ENCODE results near the gene ATP8B1.

Gene ATP8B1

GRCh38 chr18:57791911-57792310 is 11.2 kb downstream of the ATP8B1 start:
- DNase-seq, result no peak

- no peak for DNase-seq
Observed at GRCh38 chr18:57791192-57791591, 11.9 kb downstream of the ATP8B1 start.

- DNase-seq, result no peak
Observed at GRCh38 chr18:57790316-57790715, 12.8 kb downstream of the ATP8B1 start.

- no peak for DNase-seq
Observed at GRCh38 chr18:57789759-57790158, 13.4 kb downstream of the ATP8B1 start.

GRCh38 chr18:57789090-57789489 is 14.0 kb downstream of the ATP8B1 start:
- no peak for DNase-seq

GRCh38 chr18:57787068-57787685 is 15.9 kb downstream of the ATP8B1 start:
- no peak for DNase-seq

GRCh38 chr18:57785751-57786437 is 17.2 kb downstream of the ATP8B1 start:
- DNase-seq, result no peak

GRCh38 chr18:57784801-57785114 is 18.4 kb downstream of the ATP8B1 start:
- DNase-seq, result no peak

- DNase-seq, result no peak
Observed at GRCh38 chr18:57784034-57784800, 18.9 kb downstream of the ATP8B1 start.

- no peak for DNase-seq
Observed at GRCh38 chr18:57782049-57782448, 21.1 kb downstream of the ATP8B1 start.

- no peak for DNase-seq
Observed at GRCh38 chr18:57780706-57781347, 22.3 kb downstream of the ATP8B1 start.

GRCh38 chr18:57780318-57780705 is 22.8 kb downstream of the ATP8B1 start:
- DNase-seq, result no peak

GRCh38 chr18:57776767-57777166 is 26.3 kb downstream of the ATP8B1 start:
- no peak for DNase-seq

- DNase-seq, result no peak
Observed at GRCh38 chr18:57776354-57776753, 26.8 kb downstream of the ATP8B1 start.

GRCh38 chr18:57775937-57776336 is 27.2 kb downstream of the ATP8B1 start:
- no peak for DNase-seq

- peak; percentile 43 to 66 for DNase-seq
Observed at GRCh38 chr18:57772387-57772799, 30.7 kb downstream of the ATP8B1 start.

GRCh38 chr18:57771626-57772025 is 31.5 kb downstream of the ATP8B1 start:
- no peak for DNase-seq

- DNase-seq, result no peak
Observed at GRCh38 chr18:57771193-57771592, 31.9 kb downstream of the ATP8B1 start.

- peak; percentile 48 to 54 for DNase-seq
Observed at GRCh38 chr18:57768537-57769326, 34.4 kb downstream of the ATP8B1 start.

- no peak for DNase-seq
Observed at GRCh38 chr18:57767259-57768050, 35.7 kb downstream of the ATP8B1 start.

GRCh38 chr18:57764995-57765394 is 38.1 kb downstream of the ATP8B1 start:
- no peak for DNase-seq

GRCh38 chr18:57764087-57764486 is 39.0 kb downstream of the ATP8B1 start:
- DNase-seq, result no peak

All from SHP77 (cell line).